Stimulated activated naive CD4-positive, alpha-beta T cell (primary cell): ENCODE measurements around the gene PEF1.

Experiments
- DNase-seq, 6 experiments: peaks; one replicate each; lab custom pipeline; 2025; lab: John Stamatoyannopoulos, UW

PEF1 gene

GRCh38 chr1:31653717-31654473, 9.2 kb upstream of the PEF1 start:
- no peak for DNase-seq

- DNase-seq = no peak
Observed at GRCh38 chr1:31652891-31653499, 8.3 kb upstream of the PEF1 start.

- no peak for DNase-seq
Observed at GRCh38 chr1:31651766-31652165, 7.1 kb upstream of the PEF1 start.

GRCh38 chr1:31651089-31651420, 6.4 kb upstream of the PEF1 start:
- DNase-seq = no peak

GRCh38 chr1:31650161-31651088, 5.7 kb upstream of the PEF1 start:
- no peak for DNase-seq

GRCh38 chr1:31648641-31649357, 4.1 kb upstream of the PEF1 start:
- no peak for DNase-seq

- no peak for DNase-seq
Observed at GRCh38 chr1:31648190-31648589, 3.5 kb upstream of the PEF1 start.

GRCh38 chr1:31647106-31647505, 2.4 kb upstream of the PEF1 start:
- no peak for DNase-seq

- DNase-seq = no peak
Observed at GRCh38 chr1:31646259-31646960, 1.7 kb upstream of the PEF1 start.

GRCh38 chr1:31645274-31645568, 545 bp upstream of the PEF1 start:
- no peak for DNase-seq

- no peak for DNase-seq
Observed at GRCh38 chr1:31643976-31644559, 608 bp downstream of the PEF1 start.

GRCh38 chr1:31642897-31643296, 1.8 kb downstream of the PEF1 start:
- DNase-seq = no peak

- no peak for DNase-seq
Observed at GRCh38 chr1:31642366-31642765, 2.3 kb downstream of the PEF1 start.

GRCh38 chr1:31640964-31641363, 3.7 kb downstream of the PEF1 start:
- DNase-seq = no peak

GRCh38 chr1:31640179-31640578, 4.5 kb downstream of the PEF1 start:
- no peak for DNase-seq

GRCh38 chr1:31639543-31639942, 5.1 kb downstream of the PEF1 start:
- no peak for DNase-seq

GRCh38 chr1:31637915-31638673, 6.6 kb downstream of the PEF1 start:
- no peak for DNase-seq

- no peak for DNase-seq
Observed at GRCh38 chr1:31633117-31633516, 11.6 kb downstream of the PEF1 start.

- no peak for DNase-seq
Observed at GRCh38 chr1:31632649-31633048, 12.0 kb downstream of the PEF1 start.

- DNase-seq = no peak
Observed at GRCh38 chr1:31628931-31629556, 15.6 kb downstream of the PEF1 start.
